Measurements from ENCODE around the gene CHADL. TPM values are rescaled to one million over a fixed set of nuclear protein-coding genes. Genes with fewer than 3 reads are reported as not detected.
A peak's percentile ranks its signal among the peaks of the same experiment; 100 is the strongest.

The CHADL gene
- polyA plus RNA-seq, 1 donor (not counting 4 experiments of a cell fraction or from before 2014, with no cell fraction given) = 0.16 TPM

- H2AFZ ChIP-seq (ENCODE audit: control insufficient read depth, low read length) = peak within 1 kb of the TSS; percentile 61
- FAIRE-seq = peak; percentile 88
- no peaks in the 10 kb centered on the region for H3K27me3 ChIP-seq (ENCODE audit: control insufficient read depth, extremely low read depth, insufficient read depth, low read length)
These were observed 45.3 kb upstream of the CHADL start, which contains the start of gene RANGAP1 for GRCh38 chr22:41285820-41286638. TSS of gene RANGAP1 (minus strand) at chr22:41286187. CDS start at chr22:41281044, 5,143 bp downstream.

GRCh38 chr22:41285441-41285819, 44.7 kb upstream of the CHADL start:
- H3K9me1 ChIP-seq (ENCODE audit: control insufficient read depth, extremely low read depth, insufficient read depth, low read length) = peaks cover 2% of the 10 kb centered on the region
- peaks cover 40% of the 10 kb centered on the region for H3K79me2 ChIP-seq (ENCODE audit: control insufficient read depth, insufficient read depth, low read length)
- peak overlapping the region; percentile 94 for H3K27ac ChIP-seq (ENCODE audit: control insufficient read depth, insufficient read depth, low read length)
- peaks cover 11% of the 10 kb centered on the region for H4K20me1 ChIP-seq (ENCODE audit: control insufficient read depth, extremely low read depth, insufficient read depth, low read length)
- H3K27me3 ChIP-seq (ENCODE audit: control insufficient read depth, extremely low read depth, insufficient read depth, low read length) = no peaks in the 10 kb centered on the region
- H3K4me3 ChIP-seq (ENCODE audit: control insufficient read depth in 2 of 3, extremely low read depth in 1 of 3, insufficient read depth in 2 of 3, low read depth in 1 of 3, low read length in 3 of 3) = peak overlapping the region; percentile 80 to 93 (median 90)
- DNase-seq (ENCODE audit: low read depth, low spot score) (peak; percentile 57), FAIRE-seq (peak; percentile 74)
- H3K4me2 ChIP-seq (ENCODE audit: control insufficient read depth, extremely low read depth, insufficient read depth, low read depth, low read length) = peak overlapping the region; percentile 94
- dilution Hi-C loops (cut with MboI; ENCODE audit: extremely low pct_ligation_motif_present, low sequenced_read_pairs) = no loop called here
- H3K9me3 ChIP-seq (ENCODE audit: control insufficient read depth, low read depth, low read length) = no peaks in the 10 kb centered on the region
- peaks cover 57% of the 10 kb centered on the region for H3K4me1 ChIP-seq (ENCODE audit: control insufficient read depth, extremely low read depth, insufficient read depth, low read length)
- H3K9ac ChIP-seq (ENCODE audit: control insufficient read depth, extremely low read depth, insufficient read depth, low read length) = peak overlapping the region; percentile 95
- H2AFZ ChIP-seq (ENCODE audit: control insufficient read depth, low read length) = peak overlapping the region; percentile 16
- TF ChIP-seq CTCF (optimal IDR thresholded peaks at IDR 0.05 in 1 of 3, IDR thresholded peaks at IDR 0.05 in 1 of 3, conservative IDR thresholded peaks at IDR 0.05 in 1 of 3; ENCODE audit: extremely low read depth in 1 of 3, insufficient read depth in 2 of 3, low read length in 3 of 3) = no peak
- TF ChIP-seq EZH2 (IDR thresholded peaks at IDR 0.05; ENCODE audit: low read length) = no peak
- peaks cover 10 to 30% of the 10 kb centered on the region in 2 experiments for H3K36me3 ChIP-seq (ENCODE audit: control insufficient read depth in 2 of 2, extremely low read depth in 1 of 2, insufficient read depth in 2 of 2, low read length in 2 of 2)

More at GRCh38 chr22:41285820-41286638, 45.3 kb upstream of the CHADL start, which contains the start of gene RANGAP1:
- Histone ChIP-seq H4K20me1 (ENCODE audit: control insufficient read depth, extremely low read depth, insufficient read depth, low read length) (peaks cover 9% of the 10 kb centered on the region), H3K9ac (ENCODE audit: control insufficient read depth, extremely low read depth, insufficient read depth, low read length) (peak within 1 kb of the TSS; percentile 95), H3K4me3 (ENCODE audit: control insufficient read depth in 2 of 3, extremely low read depth in 1 of 3, insufficient read depth in 2 of 3, low read depth in 1 of 3, low read length in 3 of 3) (peak within 1 kb of the TSS; percentile 80 to 93 (median 90)), H3K9me1 (ENCODE audit: control insufficient read depth, extremely low read depth, insufficient read depth, low read length) (peaks cover 2% of the 10 kb centered on the region), H3K4me2 (ENCODE audit: control insufficient read depth, extremely low read depth, insufficient read depth, low read depth, low read length) (peak within 1 kb of the TSS; percentile 94), H3K9me3 (ENCODE audit: control insufficient read depth, low read depth, low read length) (no peaks in the 10 kb centered on the region), H3K4me1 (ENCODE audit: control insufficient read depth, extremely low read depth, insufficient read depth, low read length) (peaks cover 57% of the 10 kb centered on the region), H3K36me3 (ENCODE audit: control insufficient read depth in 2 of 2, extremely low read depth in 1 of 2, insufficient read depth in 2 of 2, low read length in 2 of 2) (peaks cover 10 to 26% of the 10 kb centered on the region in 2 experiments), H3K79me2 (ENCODE audit: control insufficient read depth, insufficient read depth, low read length) (peaks cover 39% of the 10 kb centered on the region), H3K27ac (ENCODE audit: control insufficient read depth, insufficient read depth, low read length) (peak within 1 kb of the TSS; percentile 94)
- no peak for TF ChIP-seq EZH2 (IDR thresholded peaks at IDR 0.05; ENCODE audit: low read length)
- TF ChIP-seq CTCF (optimal IDR thresholded peaks at IDR 0.05 in 1 of 3, IDR thresholded peaks at IDR 0.05 in 1 of 3, conservative IDR thresholded peaks at IDR 0.05 in 1 of 3; ENCODE audit: extremely low read depth in 1 of 3, insufficient read depth in 2 of 3, low read length in 3 of 3) = peak in 2 of 3 experiments; percentile 32 to 34
- dilution Hi-C loops (cut with MboI; ENCODE audit: extremely low pct_ligation_motif_present, low sequenced_read_pairs) = no loop called here
- peak; percentile 84 for DNase-seq (ENCODE audit: low read depth, low spot score)
